Rectal smooth muscle tissue (tissue), 1 donor: Measurements from ENCODE around the gene MAP3K1.

Experiments used
- H3K27ac ChIP-seq: one replicate; pipeline ENCODE4 v1.7.0; 2013; ENCODE audit warnings: low read depth, low read length, inconsistent platforms
- H3K27me3 ChIP-seq: one replicate; pipeline ENCODE4 v1.7.0; 2013; ENCODE audit warnings: low read length; ENCODE audit not compliant: control insufficient read depth, insufficient read depth
- H3K36me3 ChIP-seq: one replicate; pipeline ENCODE4 v1.7.0; 2013; ENCODE audit warnings: low read length; ENCODE audit not compliant: control insufficient read depth, insufficient read depth
- H3K4me1 ChIP-seq: one replicate; pipeline ENCODE4 v1.7.0; 2013; ENCODE audit warnings: low read length; ENCODE audit not compliant: control insufficient read depth, insufficient read depth
- H3K4me3 ChIP-seq: one replicate; pipeline ENCODE4 v1.7.0; 2013; ENCODE audit warnings: low read length
- H3K9ac ChIP-seq: one replicate; pipeline ENCODE4 v1.7.0; 2013; ENCODE audit warnings: low read length

The MAP3K1 gene

DNA sequence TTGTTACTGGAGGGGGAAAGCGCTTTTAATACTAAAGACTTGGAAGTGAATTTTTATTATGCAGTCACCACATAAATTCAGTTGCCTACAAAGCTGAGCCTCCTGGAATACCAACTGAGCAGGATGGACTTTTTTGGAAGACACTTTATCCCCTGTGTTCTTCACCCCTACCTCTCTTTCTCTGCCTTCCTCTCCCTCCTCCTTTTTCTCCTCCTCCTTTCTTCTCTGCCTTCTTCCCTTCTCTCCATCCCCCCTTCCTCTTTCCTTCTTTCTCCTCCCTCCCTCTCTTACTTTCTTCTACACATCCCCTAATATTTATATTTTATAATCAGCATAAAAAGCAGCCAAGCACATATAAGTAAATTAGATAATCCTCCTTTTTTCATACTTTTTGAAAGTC lies 39.6 kb downstream of the MAP3K1 start:
- H3K4me1 ChIP-seq, result peaks cover 3% of the 10 kb centered on the region
- H3K27ac ChIP-seq, result no peak overlapping the region
- no peaks in the 10 kb centered on the region for H3K27me3 ChIP-seq
- H3K9ac ChIP-seq, result no peak overlapping the region
- H3K4me3 ChIP-seq, result no peak overlapping the region
- H3K36me3 ChIP-seq, result peaks cover 2% of the 10 kb centered on the region

- Histone ChIP-seq H3K4me1 (peaks cover under 1% of the 10 kb centered on the region), H3K27me3 (no peaks in the 10 kb centered on the region), H3K27ac (no peak overlapping the region), H3K9ac (no peak overlapping the region), H3K4me3 (no peak overlapping the region), H3K36me3 (peaks cover 3% of the 10 kb centered on the region)
Measured at GRCh38 chr5:56856541-56857178, 41.3 kb downstream of the MAP3K1 start.

DNA sequence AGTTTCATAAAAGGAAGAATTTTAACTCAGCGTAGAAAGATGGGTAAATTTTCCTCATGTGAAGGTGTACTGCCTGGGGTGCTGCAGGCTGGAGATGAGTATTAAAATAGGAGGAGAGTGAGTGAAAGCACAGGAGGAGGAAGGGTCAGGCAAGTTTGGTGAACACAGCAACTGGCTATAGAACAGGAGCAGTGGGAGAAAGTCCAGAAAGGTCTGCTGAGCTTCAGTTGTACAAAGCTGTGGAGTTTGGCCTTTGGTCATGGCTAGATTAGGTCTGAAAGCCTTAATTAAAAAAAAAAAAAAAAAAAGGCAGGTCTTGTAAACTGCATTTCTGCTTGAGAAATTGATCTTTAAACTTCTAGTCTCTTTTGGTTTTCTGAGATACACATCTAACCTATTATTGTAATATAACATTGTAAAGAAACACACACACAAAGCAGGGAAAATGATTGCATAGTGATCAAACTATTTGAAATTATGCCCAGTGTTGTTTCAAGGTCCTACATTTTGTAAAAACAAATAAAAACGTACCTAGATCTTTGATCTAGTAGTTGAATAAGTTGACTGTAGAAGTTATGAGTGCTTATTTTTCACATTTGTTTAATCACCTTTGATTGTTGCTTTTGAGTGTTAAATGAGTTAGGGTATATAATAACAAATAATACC lies 43.6 kb downstream of the MAP3K1 start:
- H3K9ac ChIP-seq, result no peak overlapping the region
- H3K4me1 ChIP-seq, result no peaks in the 10 kb centered on the region
- no peaks in the 10 kb centered on the region for H3K27me3 ChIP-seq
- H3K4me3 ChIP-seq, result no peak overlapping the region
- H3K27ac ChIP-seq, result no peak overlapping the region
- H3K36me3 ChIP-seq, result peaks cover 6% of the 10 kb centered on the region

- Histone ChIP-seq H3K4me3 (no peak overlapping the region), H3K27ac (no peak overlapping the region), H3K4me1 (no peaks in the 10 kb centered on the region), H3K36me3 (peaks cover 6% of the 10 kb centered on the region), H3K9ac (no peak overlapping the region), H3K27me3 (no peaks in the 10 kb centered on the region)
Measured at GRCh38 chr5:56861893-56862485, 46.6 kb downstream of the MAP3K1 start.

DNA sequence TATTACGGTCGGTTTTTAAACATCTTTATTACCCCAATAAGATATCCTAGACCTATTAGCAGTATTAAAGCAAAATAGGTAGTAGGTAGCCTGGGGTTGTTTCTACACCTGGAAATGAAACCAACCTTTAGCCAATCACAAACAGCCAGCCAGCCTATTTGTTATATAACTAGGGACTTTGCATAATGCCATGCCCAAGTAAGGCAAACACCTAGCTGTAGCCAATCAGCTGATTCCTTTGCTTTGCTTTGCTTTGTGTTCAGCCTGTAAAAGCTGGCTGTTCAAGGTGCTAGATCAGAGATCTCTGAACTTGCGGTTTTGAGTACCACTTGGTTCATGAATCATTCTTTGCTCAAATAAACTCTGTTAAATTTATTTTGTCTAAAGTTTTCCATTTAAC lies 47.6 kb downstream of the MAP3K1 start:
- Histone ChIP-seq H3K4me1 (no peaks in the 10 kb centered on the region), H3K4me3 (no peak overlapping the region), H3K36me3 (peaks cover 6% of the 10 kb centered on the region), H3K9ac (no peak overlapping the region), H3K27me3 (no peaks in the 10 kb centered on the region), H3K27ac (no peak overlapping the region)

GRCh38 chr5:56871777-56872176 lies 56.4 kb downstream of the MAP3K1 start:
- no peak overlapping the region for H3K9ac ChIP-seq
- H3K36me3 ChIP-seq, result peaks cover 8% of the 10 kb centered on the region
- H3K4me3 ChIP-seq, result no peak overlapping the region
- H3K27ac ChIP-seq, result no peak overlapping the region
- no peaks in the 10 kb centered on the region for H3K4me1 ChIP-seq
- H3K27me3 ChIP-seq, result no peaks in the 10 kb centered on the region

DNA sequence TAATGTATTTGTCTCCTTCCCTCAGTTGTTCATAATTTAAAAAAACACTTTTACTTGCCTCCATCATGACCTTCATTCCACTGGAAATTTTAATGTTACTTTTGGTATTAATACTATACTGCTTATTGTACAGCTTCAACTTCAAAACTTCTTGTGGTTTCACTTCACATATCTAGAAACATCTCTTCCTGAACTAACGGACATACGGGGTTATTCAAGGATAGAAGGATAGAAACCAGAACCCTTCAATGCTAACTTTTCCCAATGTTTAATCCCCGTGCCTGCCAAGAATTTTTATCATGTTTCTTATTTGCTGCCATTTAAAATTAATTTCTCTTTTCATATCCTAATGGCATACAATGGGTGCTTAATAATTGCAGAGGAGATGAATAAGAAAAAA lies 57.7 kb downstream of the MAP3K1 start:
- H3K27me3 ChIP-seq, result no peaks in the 10 kb centered on the region
- no peak overlapping the region for H3K9ac ChIP-seq
- H3K4me1 ChIP-seq, result no peaks in the 10 kb centered on the region
- peaks cover 12% of the 10 kb centered on the region for H3K36me3 ChIP-seq
- no peak overlapping the region for H3K4me3 ChIP-seq
- H3K27ac ChIP-seq, result no peak overlapping the region

DNA sequence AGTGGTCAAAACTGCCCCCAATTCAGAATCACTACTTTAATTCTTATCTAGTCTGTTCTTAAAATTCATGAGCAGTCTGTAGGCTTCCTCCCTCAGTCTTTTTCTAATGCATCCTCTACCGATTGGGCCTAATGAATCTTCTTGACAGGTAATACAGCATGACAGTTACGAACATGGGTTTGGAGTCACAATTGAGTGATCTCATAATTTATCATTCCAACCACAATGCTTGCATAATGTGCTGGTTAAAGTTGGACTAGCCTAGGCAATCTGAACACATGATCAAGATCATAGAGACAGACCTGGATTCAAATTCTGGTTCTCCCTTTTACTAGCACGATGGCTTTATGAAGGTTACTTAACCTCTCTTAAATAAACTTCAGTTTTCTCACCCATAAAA lies 61.0 kb downstream of the MAP3K1 start:
- Histone ChIP-seq H3K4me3 (no peak overlapping the region), H3K36me3 (peaks cover 15% of the 10 kb centered on the region), H3K9ac (no peak overlapping the region), H3K27ac (no peak overlapping the region), H3K27me3 (no peaks in the 10 kb centered on the region), H3K4me1 (no peaks in the 10 kb centered on the region)

- H3K9ac ChIP-seq, result no peak overlapping the region
- H3K27me3 ChIP-seq, result no peaks in the 10 kb centered on the region
- H3K4me3 ChIP-seq, result no peak overlapping the region
- no peak overlapping the region for H3K27ac ChIP-seq
- peaks cover 27% of the 10 kb centered on the region for H3K36me3 ChIP-seq
- no peaks in the 10 kb centered on the region for H3K4me1 ChIP-seq
Measured at GRCh38 chr5:56881571-56881970, 66.2 kb downstream of the MAP3K1 start.

DNA sequence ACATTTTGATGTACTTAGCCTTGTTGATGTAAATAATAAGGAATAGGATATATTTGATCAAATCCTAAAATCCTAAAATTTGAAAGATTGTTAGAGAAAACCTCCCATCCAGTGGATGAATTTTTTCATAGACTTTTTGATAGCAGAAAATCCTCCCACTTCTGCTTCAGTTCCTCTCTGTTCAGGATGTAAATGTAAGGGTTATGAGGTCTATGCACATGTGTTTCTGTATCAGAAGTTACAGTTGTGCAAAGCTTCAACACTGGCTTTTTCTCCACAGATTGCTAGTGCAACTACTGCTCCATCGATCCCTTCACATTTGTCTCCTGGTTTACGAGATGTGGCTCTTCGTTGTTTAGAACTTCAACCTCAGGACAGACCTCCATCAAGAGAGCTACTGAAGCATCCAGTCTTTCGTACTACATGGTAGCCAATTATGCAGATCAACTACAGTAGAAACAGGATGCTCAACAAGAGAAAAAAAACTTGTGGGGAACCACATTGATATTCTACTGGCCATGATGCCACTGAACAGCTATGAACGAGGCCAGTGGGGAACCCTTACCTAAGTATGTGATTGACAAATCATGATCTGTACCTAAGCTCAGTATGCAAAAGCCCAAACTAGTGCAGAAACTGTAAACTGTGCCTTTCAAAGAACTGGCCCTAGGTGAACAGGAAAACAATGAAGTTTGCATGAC lies 78.1 kb downstream of the MAP3K1 start:
- H3K27ac ChIP-seq, result no peak overlapping the region
- H3K36me3 ChIP-seq, result peaks cover 7% of the 10 kb centered on the region
- no peak overlapping the region for H3K4me3 ChIP-seq
- H3K4me1 ChIP-seq, result no peaks in the 10 kb centered on the region
- no peak overlapping the region for H3K9ac ChIP-seq
- H3K27me3 ChIP-seq, result no peaks in the 10 kb centered on the region

GRCh38 chr5:56896763-56897162 lies 81.4 kb downstream of the MAP3K1 start:
- H3K36me3 ChIP-seq, result peaks cover 5% of the 10 kb centered on the region
- H3K27ac ChIP-seq, result no peak overlapping the region
- H3K4me3 ChIP-seq, result no peak overlapping the region
- H3K9ac ChIP-seq, result no peak overlapping the region
- no peaks in the 10 kb centered on the region for H3K4me1 ChIP-seq
- H3K27me3 ChIP-seq, result no peaks in the 10 kb centered on the region

DNA sequence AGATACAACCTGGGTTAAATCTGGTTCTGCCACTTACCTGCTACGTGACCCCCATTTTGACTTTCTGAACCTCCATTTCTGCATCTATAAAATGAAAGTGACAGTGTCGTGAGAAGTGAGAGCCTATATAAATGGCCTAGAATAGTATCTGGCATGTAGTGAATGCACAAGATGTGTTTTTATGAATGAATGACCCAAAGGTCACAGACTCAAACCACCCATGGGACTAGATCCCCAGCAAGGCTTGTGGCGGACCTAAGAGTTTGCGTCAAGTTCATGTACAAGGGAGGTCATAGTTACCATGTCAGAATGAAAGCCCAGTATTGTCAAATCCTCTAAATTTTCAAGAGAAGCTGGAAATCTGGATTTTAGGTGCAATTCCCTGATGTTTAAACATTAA lies 82.9 kb downstream of the MAP3K1 start:
- H3K36me3 ChIP-seq, result peaks cover 5% of the 10 kb centered on the region
- no peak overlapping the region for H3K9ac ChIP-seq
- H3K27ac ChIP-seq, result no peak overlapping the region
- H3K4me3 ChIP-seq, result no peak overlapping the region
- H3K27me3 ChIP-seq, result no peaks in the 10 kb centered on the region
- H3K4me1 ChIP-seq, result no peaks in the 10 kb centered on the region
